ENCODE data around the gene TMEM138.

DNA sequence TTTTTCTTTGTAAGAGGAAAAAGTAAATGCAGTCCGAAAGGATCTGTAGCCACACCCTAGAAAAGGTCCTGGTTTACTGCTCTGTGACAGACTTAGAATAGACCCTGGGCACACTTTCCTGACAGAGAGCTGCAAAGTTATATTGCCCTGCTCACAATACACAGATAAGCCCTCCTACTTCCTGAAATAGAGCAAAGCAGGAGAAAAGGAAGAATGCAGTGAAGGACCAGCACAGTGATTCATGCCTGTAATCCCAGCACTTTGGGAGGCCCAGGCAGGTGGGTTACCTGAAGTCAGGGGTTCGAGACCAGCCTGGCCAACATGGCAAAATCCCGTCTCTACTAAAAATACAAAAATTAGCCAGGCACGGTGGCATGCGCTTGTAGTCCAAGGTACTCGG lies 2.7 kb upstream of the TMEM138 start:
- no peak for TF ChIP-seq CTCF (IDR thresholded peaks at IDR 0.05)
- TF ChIP-seq POLR2A (IDR thresholded peaks at IDR 0.05), result no peak
